ENCODE measurements around the gene TDRD3.

DNA sequence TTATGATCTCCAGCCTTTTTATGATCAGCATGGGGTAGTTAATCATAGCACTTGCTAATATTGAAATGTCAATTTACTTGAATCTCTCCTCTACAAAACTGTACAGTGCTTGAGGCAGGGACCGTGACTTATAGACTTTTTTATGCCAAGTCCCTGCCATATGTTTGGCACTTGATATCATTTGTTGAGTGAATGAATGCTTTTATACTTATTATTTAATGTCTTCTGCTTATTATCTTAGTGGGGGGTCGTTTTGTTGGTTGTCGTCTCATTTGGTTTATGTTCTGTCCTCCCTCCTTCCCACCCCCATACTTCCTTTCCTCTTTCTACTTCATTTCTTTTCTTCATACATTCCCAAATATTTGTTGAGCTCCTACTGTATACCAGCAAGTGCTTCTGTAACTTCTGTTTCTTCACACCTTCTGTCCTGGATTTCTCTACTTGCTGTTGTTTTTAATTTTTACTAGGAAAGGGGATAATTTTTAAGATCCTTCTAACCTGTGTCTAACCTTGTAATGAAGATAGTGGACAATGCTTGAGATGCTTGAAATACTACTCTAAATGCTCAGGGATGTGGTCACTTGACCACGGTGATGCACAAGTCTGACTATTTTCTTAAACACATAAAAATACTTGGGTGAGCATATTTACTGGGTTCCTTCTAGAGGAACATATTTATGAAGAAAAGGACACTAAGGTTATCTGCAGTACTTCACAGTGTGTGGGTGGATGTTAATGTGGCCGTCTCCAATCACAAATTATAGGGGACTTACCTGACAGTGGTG, 223.8 kb downstream of the TDRD3 start:
- TF ChIP-seq, protein P1, sequence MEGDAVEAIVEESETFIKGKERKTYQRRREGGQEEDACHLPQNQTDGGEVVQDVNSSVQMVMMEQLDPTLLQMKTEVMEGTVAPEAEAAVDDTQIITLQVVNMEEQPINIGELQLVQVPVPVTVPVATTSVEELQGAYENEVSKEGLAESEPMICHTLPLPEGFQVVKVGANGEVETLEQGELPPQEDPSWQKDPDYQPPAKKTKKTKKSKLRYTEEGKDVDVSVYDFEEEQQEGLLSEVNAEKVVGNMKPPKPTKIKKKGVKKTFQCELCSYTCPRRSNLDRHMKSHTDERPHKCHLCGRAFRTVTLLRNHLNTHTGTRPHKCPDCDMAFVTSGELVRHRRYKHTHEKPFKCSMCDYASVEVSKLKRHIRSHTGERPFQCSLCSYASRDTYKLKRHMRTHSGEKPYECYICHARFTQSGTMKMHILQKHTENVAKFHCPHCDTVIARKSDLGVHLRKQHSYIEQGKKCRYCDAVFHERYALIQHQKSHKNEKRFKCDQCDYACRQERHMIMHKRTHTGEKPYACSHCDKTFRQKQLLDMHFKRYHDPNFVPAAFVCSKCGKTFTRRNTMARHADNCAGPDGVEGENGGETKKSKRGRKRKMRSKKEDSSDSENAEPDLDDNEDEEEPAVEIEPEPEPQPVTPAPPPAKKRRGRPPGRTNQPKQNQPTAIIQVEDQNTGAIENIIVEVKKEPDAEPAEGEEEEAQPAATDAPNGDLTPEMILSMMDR (IDR thresholded peaks at IDR 0.05; ENCODE audit: low read depth, low read length) = no peak
- no peak for TF ChIP-seq POLR2A (IDR thresholded peaks at IDR 0.05; ENCODE audit: extremely low read depth, insufficient read length)
- TF ChIP-seq, protein P2, sequence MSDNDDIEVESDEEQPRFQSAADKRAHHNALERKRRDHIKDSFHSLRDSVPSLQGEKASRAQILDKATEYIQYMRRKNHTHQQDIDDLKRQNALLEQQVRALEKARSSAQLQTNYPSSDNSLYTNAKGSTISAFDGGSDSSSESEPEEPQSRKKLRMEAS (IDR thresholded peaks at IDR 0.05; ENCODE audit: low read depth, low read length) = no peak
